GM23338 (cell line): ENCODE data around the gene FYN. TPM values are rescaled to one million over a fixed set of nuclear protein-coding genes. Genes with fewer than 3 reads are reported as not detected.
A peak's percentile ranks its signal among the peaks of the same experiment; 100 is the strongest.

Experiments used
- ATAC-seq: fragments of 200-7000 bp; cut with Tn5 transposase; 3 replicates; pipeline ENCODE4 v1.9.1; 2020
- DNase-seq: peaks from one replicate; pipeline ENCODE4 v3.0.0-alpha.2; 2015; ENCODE audit warnings: low spot score
- H2AFZ ChIP-seq: fragments of 200-600 bp; sonication (generic); 2 replicates; pipeline ENCODE4 v1.8.0; 2016; ENCODE audit warnings: antibody characterized with exemption, mild to moderate bottlenecking, moderate library complexity
- H3F3A ChIP-seq: fragments of 200-600 bp; sonication (generic); replicated peaks from 2 replicates; pipeline ENCODE4 v1.8.0; 2017; ENCODE audit warnings: antibody characterized with exemption, mixed run types, low read depth
- H3K27ac ChIP-seq: fragments of 200-600 bp; sonication (generic); 2 replicates; pipeline ENCODE4 v1.6.1; 2016; ENCODE audit warnings: low read depth
- H3K27me3 ChIP-seq: fragments of 200-600 bp; sonication (generic); 2 replicates; pipeline ENCODE4 v1.8.0; 2016; ENCODE audit warnings: mild to moderate bottlenecking, mixed run types, moderate library complexity; ENCODE audit not compliant: insufficient read depth
- H3K36me3 ChIP-seq: fragments of 200-600 bp; sonication (generic); 2 replicates; pipeline ENCODE4 v1.8.0; 2016; ENCODE audit warnings: mild to moderate bottlenecking; ENCODE audit not compliant: insufficient read depth
- H3K4me1 ChIP-seq: fragments of 200-600 bp; sonication (generic); 2 replicates; pipeline ENCODE4 v1.8.0; 2016; ENCODE audit warnings: mild to moderate bottlenecking, moderate library complexity; ENCODE audit not compliant: insufficient read depth
- H3K4me2 ChIP-seq: fragments of 200-600 bp; sonication (generic); 2 replicates; pipeline ENCODE4 v1.7.1; 2017; ENCODE audit warnings: mixed run types
- H3K4me3 ChIP-seq: fragments of 200-600 bp; sonication (generic); 2 replicates; pipeline ENCODE4 v1.6.1; 2016; ENCODE audit warnings: mixed run types
- H3K79me2 ChIP-seq: fragments of 200-600 bp; sonication (generic); replicated peaks from 2 replicates; pipeline ENCODE4 v1.8.0; 2017; ENCODE audit warnings: mild to moderate bottlenecking; ENCODE audit not compliant: insufficient read depth
- H3K9me2 ChIP-seq: fragments of 200-600 bp; sonication (generic); 2 replicates; pipeline ENCODE4 v1.8.0; 2017; ENCODE audit not compliant: insufficient read depth
- H4K20me1 ChIP-seq: fragments of 200-600 bp; sonication (generic); replicated peaks from 2 replicates; pipeline ENCODE4 v1.8.0; 2017; ENCODE audit warnings: mild to moderate bottlenecking; ENCODE audit not compliant: insufficient read depth
- H3K27ac Mint-ChIP-seq: 2 replicates; pipeline ENCODE4 v1.8.0; 2020; ENCODE audit warnings: inconsistent platforms, mild to moderate bottlenecking, moderate library complexity, mixed read lengths
- H3K27me3 Mint-ChIP-seq: 3 replicates; pipeline ENCODE4 v1.8.0; 2022; ENCODE audit warnings: low read depth, mild to moderate bottlenecking, moderate library complexity, mixed read lengths, inconsistent platforms; ENCODE audit not compliant: insufficient read depth, poor library complexity
- H3K36me3 Mint-ChIP-seq: 3 replicates; pipeline ENCODE4 v1.8.0; 2021; ENCODE audit warnings: low read depth, mild to moderate bottlenecking, inconsistent platforms, moderate library complexity, mixed read lengths
- H3K4me1 Mint-ChIP-seq: 3 replicates; pipeline ENCODE4 v1.8.0; 2020; ENCODE audit warnings: mild to moderate bottlenecking, inconsistent platforms, mixed read lengths
- H3K4me3 Mint-ChIP-seq: 3 replicates; pipeline ENCODE4 v1.8.0; 2021; ENCODE audit warnings: moderate library complexity, mild to moderate bottlenecking, inconsistent platforms, mixed read lengths
- H3K9me3 Mint-ChIP-seq: 3 replicates; pipeline ENCODE4 v1.8.0; 2020; ENCODE audit warnings: moderate library complexity, mild to moderate bottlenecking, inconsistent platforms, mixed read lengths
- EZH2phosphoT487 ChIP-seq: fragments of 200-600 bp; sonication (generic); IDR thresholded peaks from one replicate; pipeline ENCODE4 v1.8.1; 2018; ENCODE audit warnings: antibody characterized with exemption; ENCODE audit not compliant: unreplicated experiment
- ZNF114 ChIP-seq: fragments of 250-450 bp; sonication (Bioruptor Pico); IDR thresholded peaks from 2 replicates; pipeline ENCODE4 v1.5.0; 2020; ENCODE audit warnings: mild to moderate bottlenecking, moderate library complexity
- ZNF331 ChIP-seq: fragments of 250-450 bp; sonication (Bioruptor Pico); IDR thresholded peaks from 2 replicates; pipeline ENCODE4 v1.5.0; 2020; ENCODE audit warnings: low read depth, mild to moderate bottlenecking, moderate library complexity
- polyA plus RNA-seq: library from polyadenylated mRNA; unstranded; fragments of >200 nt; fragmentation: Nextera tagmentation; extraction: Ambion mirVana; gene quantifications from 2 replicates; pipeline ENCODE4 v1.2.1, GENCODE V29; 2016
- total RNA-seq: library from RNA; depleted of rRNA; stranded (reverse); fragments of >200 nt; shearing (Covaris generic); gene quantifications from 2 replicates; pipeline ENCODE4 v1.2.3, GENCODE V29; 2014
- TF ChIP-seq, protein P1 (sequence below): fragments of 250-450 bp; sonication (Bioruptor Pico); IDR thresholded peaks from 2 replicates; pipeline ENCODE4 v1.5.0; 2020; ENCODE audit warnings: mild to moderate bottlenecking, moderate library complexity
- TF ChIP-seq, protein P2 (sequence below), 2 experiments: fragments of 200-600 bp in 1 of 2; sonication (generic) in 1 of 2; conservative IDR thresholded peaks; 2 replicates each; pipeline versions ENCODE4 v1.5.1 to v1.6.1; 2016 to 2017; ENCODE audit warnings: antibody characterized with exemption in 2 of 2, low read depth in 2 of 2, mild to moderate bottlenecking in 2 of 2, moderate library complexity in 1 of 2

Gene FYN
- total and polyA plus RNA-seq, 2 experiments from 2014 or later = 46.8 to 143 TPM

DNA sequence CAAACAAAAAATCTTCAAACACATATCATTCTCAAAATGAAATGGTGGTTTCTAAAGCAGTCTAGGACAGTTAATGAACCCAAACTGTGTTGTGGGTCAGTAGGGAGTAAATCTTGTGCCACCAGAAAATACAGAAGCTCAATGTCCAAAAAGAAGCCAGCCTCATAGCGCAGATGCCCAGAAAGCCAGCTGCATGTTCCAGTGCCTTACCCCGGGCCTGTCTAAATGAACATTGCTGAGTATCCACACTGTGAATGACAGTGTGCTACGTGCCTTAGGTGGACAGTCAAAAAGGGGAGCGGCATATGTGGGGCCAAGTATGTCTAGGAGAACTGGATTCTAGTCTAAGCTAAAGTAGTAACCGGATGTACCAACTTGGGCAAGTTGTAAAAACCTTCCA is 10.9 kb downstream of the FYN start (continued):
- TF ChIP-seq, protein P1, sequence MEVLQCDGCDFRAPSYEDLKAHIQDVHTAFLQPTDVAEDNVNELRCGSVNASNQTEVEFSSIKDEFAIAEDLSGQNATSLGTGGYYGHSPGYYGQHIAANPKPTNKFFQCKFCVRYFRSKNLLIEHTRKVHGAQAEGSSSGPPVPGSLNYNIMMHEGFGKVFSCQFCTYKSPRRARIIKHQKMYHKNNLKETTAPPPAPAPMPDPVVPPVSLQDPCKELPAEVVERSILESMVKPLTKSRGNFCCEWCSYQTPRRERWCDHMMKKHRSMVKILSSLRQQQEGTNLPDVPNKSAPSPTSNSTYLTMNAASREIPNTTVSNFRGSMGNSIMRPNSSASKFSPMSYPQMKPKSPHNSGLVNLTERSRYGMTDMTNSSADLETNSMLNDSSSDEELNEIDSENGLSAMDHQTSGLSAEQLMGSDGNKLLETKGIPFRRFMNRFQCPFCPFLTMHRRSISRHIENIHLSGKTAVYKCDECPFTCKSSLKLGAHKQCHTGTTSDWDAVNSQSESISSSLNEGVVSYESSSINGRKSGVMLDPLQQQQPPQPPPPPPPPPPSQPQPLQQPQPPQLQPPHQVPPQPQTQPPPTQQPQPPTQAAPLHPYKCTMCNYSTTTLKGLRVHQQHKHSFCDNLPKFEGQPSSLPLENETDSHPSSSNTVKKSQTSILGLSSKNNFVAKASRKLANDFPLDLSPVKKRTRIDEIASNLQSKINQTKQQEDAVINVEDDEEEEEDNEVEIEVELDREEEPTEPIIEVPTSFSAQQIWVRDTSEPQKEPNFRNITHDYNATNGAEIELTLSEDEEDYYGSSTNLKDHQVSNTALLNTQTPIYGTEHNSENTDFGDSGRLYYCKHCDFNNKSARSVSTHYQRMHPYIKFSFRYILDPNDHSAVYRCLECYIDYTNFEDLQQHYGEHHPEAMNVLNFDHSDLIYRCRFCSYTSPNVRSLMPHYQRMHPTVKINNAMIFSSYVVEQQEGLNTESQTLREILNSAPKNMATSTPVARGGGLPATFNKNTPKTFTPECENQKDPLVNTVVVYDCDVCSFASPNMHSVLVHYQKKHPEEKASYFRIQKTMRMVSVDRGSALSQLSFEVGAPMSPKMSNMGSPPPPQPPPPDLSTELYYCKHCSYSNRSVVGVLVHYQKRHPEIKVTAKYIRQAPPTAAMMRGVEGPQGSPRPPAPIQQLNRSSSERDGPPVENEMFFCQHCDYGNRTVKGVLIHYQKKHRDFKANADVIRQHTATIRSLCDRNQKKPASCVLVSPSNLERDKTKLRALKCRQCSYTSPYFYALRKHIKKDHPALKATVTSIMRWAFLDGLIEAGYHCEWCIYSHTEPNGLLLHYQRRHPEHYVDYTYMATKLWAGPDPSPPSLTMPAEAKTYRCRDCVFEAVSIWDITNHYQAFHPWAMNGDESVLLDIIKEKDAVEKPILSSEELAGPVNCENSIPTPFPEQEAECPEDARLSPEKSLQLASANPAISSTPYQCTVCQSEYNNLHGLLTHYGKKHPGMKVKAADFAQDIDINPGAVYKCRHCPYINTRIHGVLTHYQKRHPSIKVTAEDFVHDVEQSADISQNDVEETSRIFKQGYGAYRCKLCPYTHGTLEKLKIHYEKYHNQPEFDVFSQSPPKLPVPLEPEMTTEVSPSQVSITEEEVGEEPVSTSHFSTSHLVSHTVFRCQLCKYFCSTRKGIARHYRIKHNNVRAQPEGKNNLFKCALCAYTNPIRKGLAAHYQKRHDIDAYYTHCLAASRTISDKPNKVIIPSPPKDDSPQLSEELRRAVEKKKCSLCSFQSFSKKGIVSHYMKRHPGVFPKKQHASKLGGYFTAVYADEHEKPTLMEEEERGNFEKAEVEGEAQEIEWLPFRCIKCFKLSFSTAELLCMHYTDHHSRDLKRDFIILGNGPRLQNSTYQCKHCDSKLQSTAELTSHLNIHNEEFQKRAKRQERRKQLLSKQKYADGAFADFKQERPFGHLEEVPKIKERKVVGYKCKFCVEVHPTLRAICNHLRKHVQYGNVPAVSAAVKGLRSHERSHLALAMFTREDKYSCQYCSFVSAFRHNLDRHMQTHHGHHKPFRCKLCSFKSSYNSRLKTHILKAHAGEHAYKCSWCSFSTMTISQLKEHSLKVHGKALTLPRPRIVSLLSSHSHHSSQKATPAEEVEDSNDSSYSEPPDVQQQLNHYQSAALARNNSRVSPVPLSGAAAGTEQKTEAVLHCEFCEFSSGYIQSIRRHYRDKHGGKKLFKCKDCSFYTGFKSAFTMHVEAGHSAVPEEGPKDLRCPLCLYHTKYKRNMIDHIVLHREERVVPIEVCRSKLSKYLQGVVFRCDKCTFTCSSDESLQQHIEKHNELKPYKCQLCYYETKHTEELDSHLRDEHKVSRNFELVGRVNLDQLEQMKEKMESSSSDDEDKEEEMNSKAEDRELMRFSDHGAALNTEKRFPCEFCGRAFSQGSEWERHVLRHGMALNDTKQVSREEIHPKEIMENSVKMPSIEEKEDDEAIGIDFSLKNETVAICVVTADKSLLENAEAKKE = no peak
- TF ChIP-seq, protein P2, sequence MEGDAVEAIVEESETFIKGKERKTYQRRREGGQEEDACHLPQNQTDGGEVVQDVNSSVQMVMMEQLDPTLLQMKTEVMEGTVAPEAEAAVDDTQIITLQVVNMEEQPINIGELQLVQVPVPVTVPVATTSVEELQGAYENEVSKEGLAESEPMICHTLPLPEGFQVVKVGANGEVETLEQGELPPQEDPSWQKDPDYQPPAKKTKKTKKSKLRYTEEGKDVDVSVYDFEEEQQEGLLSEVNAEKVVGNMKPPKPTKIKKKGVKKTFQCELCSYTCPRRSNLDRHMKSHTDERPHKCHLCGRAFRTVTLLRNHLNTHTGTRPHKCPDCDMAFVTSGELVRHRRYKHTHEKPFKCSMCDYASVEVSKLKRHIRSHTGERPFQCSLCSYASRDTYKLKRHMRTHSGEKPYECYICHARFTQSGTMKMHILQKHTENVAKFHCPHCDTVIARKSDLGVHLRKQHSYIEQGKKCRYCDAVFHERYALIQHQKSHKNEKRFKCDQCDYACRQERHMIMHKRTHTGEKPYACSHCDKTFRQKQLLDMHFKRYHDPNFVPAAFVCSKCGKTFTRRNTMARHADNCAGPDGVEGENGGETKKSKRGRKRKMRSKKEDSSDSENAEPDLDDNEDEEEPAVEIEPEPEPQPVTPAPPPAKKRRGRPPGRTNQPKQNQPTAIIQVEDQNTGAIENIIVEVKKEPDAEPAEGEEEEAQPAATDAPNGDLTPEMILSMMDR (conservative IDR thresholded peaks at IDR 0.05; ENCODE audit: low read depth in 2 of 2) = no peak
- TF ChIP-seq EZH2phosphoT487 (no peak), ZNF114 (no peak)

DNA sequence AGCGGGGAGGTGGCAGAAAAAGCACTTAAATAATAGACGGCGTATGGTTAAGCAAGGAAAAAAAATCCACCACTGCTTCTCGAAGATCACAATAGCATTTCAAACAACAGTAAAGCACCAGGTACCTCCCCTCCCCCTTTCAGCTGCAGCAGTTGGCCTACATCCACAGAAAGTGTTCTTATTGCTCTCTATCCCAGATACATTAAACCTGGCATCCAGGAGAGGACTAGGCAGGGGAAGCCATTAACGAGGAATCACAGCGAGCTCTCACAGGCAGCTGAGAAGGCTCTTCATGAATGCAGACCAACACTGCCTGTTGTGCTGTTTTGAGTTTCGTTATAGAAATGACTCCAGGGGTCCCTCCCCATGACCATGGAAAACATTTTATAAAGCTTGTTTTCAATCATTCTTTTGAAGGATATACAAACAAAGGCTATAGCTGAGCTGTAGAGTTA is 11.8 kb downstream of the FYN start:
- Histone ChIP-seq H3K27ac (0 out of 2 replicates have a peak overlapping the region, but pooled peaks have one; percentile 61), H3K9me2 (no peaks in the 10 kb centered on the region), H3K27me3 (no peaks in the 10 kb centered on the region), H3K4me1 (peaks cover 77% of the 10 kb centered on the region), H3K4me2 (peak overlapping the region; percentile 61; the same call in 1 of the 2 replicates), H3K79me2 (peaks cover 97% of the 10 kb centered on the region), H3K4me3 (0 out of 2 replicates have a peak overlapping the region, but pooled peaks have one; percentile 5), H4K20me1 (no peaks in the 10 kb centered on the region), H3F3A (no peaks in the 10 kb centered on the region), H2AFZ (no peak overlapping the region), H3K36me3 (no peaks in the 10 kb centered on the region)
- Mint-ChIP-seq H3K9me3 (no peaks in the 10 kb centered on the region), H3K4me3 (no peak overlapping the region), H3K27ac (peak overlapping the region; percentile 95), H3K4me1 (peaks cover 86% of the 10 kb centered on the region), H3K36me3 (no peaks in the 10 kb centered on the region), H3K27me3 (peaks cover 10% of the 10 kb centered on the region)
- peak; percentile 38 for DNase-seq
- ATAC-seq = peak; percentile 37
- TF ChIP-seq, protein P2 (conservative IDR thresholded peaks at IDR 0.05; ENCODE audit: low read depth in 2 of 2) = no peak
- no peak for TF ChIP-seq ZNF331 (CRISPR knock-in tag)
